T-helper 2 cell treated with Interferon-gamma antibody and Interleukin-4, amounts not matched to agents 5 μg/mL and 100 μg/mL, for 36 hours (primary cell): ENCODE data around the gene WDR41.

Experiments used
- DNase-seq: peaks from one replicate; pipeline ENCODE4 v3.0.0; 2021; ENCODE audit warnings: low spot score
- H3K27ac Mint-ChIP-seq: one replicate; pipeline ENCODE4 v1.8.0; 2021; ENCODE audit warnings: mild to moderate bottlenecking, mixed read lengths
- H3K27me3 Mint-ChIP-seq: one replicate; pipeline ENCODE4 v1.8.0; 2021; ENCODE audit warnings: low read depth, mixed read lengths
- H3K36me3 Mint-ChIP-seq: one replicate; pipeline ENCODE4 v1.8.0; 2021; ENCODE audit warnings: low read depth, mixed read lengths
- H3K4me1 Mint-ChIP-seq: one replicate; pipeline ENCODE4 v1.8.0; 2021; ENCODE audit warnings: low read depth, mixed read lengths
- H3K4me3 Mint-ChIP-seq: one replicate; pipeline ENCODE4 v1.8.0; 2022; ENCODE audit warnings: mild to moderate bottlenecking, moderate library complexity, mixed read lengths
- H3K9me3 Mint-ChIP-seq: one replicate; pipeline ENCODE4 v1.8.0; 2021; ENCODE audit warnings: mixed read lengths

Gene WDR41

DNA sequence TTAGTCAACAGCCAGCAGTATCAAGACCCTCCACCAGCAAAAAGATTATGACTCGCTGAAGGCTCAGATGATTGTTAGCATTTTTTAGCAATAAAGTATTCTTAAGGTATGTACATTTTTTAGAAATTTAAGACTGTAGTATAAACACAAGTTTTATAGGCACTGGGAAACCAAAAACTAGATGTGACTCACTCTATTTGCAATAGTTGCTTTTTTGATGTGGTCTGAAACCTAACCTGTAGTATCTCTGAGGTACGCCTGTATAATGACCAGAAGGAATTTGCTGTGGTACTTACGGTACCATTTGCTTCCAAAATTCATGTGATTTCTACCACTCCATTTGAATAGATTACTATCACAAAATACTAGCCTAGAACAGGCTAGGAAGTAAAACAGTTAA lies 60.8 kb downstream of the WDR41 start:
- Mint-ChIP-seq H3K9me3 (no peaks in the 10 kb centered on the region), H3K27me3 (no peaks in the 10 kb centered on the region), H3K4me3 (no peak overlapping the region), H3K36me3 (peaks cover 49% of the 10 kb centered on the region), H3K27ac (no peak overlapping the region), H3K4me1 (peaks cover 10% of the 10 kb centered on the region)
- DNase-seq = no peak

GRCh38 chr5:77430726-77431125 lies 61.4 kb downstream of the WDR41 start:
- Mint-ChIP-seq H3K27ac (no peak overlapping the region), H3K27me3 (no peaks in the 10 kb centered on the region), H3K36me3 (peaks cover 45% of the 10 kb centered on the region), H3K4me1 (peaks cover 10% of the 10 kb centered on the region), H3K4me3 (no peak overlapping the region), H3K9me3 (no peaks in the 10 kb centered on the region)
- DNase-seq = no peak

GRCh38 chr5:77428526-77428925 lies 63.6 kb downstream of the WDR41 start:
- H3K4me3 Mint-ChIP-seq = no peak overlapping the region
- DNase-seq = no peak
- H3K9me3 Mint-ChIP-seq = no peaks in the 10 kb centered on the region
- no peaks in the 10 kb centered on the region for H3K27me3 Mint-ChIP-seq
- peaks cover 15% of the 10 kb centered on the region for H3K4me1 Mint-ChIP-seq
- no peak overlapping the region for H3K27ac Mint-ChIP-seq
- H3K36me3 Mint-ChIP-seq = peaks cover 40% of the 10 kb centered on the region

DNA sequence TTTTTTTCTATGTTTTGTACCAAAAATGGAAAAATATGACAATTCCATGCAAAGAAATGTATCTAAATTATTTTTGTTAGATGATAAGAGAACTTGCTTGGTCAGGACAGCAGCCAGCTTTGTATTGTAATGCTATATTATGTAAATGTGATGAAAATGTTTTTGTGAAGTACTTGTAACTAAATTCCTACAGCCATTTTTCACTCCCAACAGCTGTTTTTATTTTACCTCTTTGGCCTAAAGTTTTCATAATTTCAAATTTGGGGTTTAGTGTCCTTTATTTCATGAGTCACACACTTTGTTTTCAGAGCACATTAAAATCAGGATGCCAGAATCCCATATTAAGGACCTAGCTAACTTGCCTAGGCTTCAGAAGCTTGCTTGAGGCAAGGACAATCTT lies 64.1 kb downstream of the WDR41 start:
- H3K4me3 Mint-ChIP-seq = no peak overlapping the region
- H3K27ac Mint-ChIP-seq = no peak overlapping the region
- peaks cover 18% of the 10 kb centered on the region for H3K4me1 Mint-ChIP-seq
- no peak for DNase-seq
- no peaks in the 10 kb centered on the region for H3K27me3 Mint-ChIP-seq
- no peaks in the 10 kb centered on the region for H3K9me3 Mint-ChIP-seq
- H3K36me3 Mint-ChIP-seq = peaks cover 40% of the 10 kb centered on the region

GRCh38 chr5:77426670-77427069 lies 65.4 kb downstream of the WDR41 start:
- H3K27me3 Mint-ChIP-seq = no peaks in the 10 kb centered on the region
- peaks cover 17% of the 10 kb centered on the region for H3K4me1 Mint-ChIP-seq
- no peaks in the 10 kb centered on the region for H3K9me3 Mint-ChIP-seq
- H3K27ac Mint-ChIP-seq = no peak overlapping the region
- DNase-seq = no peak
- no peak overlapping the region for H3K4me3 Mint-ChIP-seq
- H3K36me3 Mint-ChIP-seq = peaks cover 31% of the 10 kb centered on the region

GRCh38 chr5:77425998-77426659 lies 66.0 kb downstream of the WDR41 start:
- H3K4me3 Mint-ChIP-seq = no peak overlapping the region
- H3K36me3 Mint-ChIP-seq = peaks cover 29% of the 10 kb centered on the region
- H3K27ac Mint-ChIP-seq = no peak overlapping the region
- H3K4me1 Mint-ChIP-seq = peaks cover 11% of the 10 kb centered on the region
- no peaks in the 10 kb centered on the region for H3K27me3 Mint-ChIP-seq
- DNase-seq = no peak
- no peaks in the 10 kb centered on the region for H3K9me3 Mint-ChIP-seq

DNA sequence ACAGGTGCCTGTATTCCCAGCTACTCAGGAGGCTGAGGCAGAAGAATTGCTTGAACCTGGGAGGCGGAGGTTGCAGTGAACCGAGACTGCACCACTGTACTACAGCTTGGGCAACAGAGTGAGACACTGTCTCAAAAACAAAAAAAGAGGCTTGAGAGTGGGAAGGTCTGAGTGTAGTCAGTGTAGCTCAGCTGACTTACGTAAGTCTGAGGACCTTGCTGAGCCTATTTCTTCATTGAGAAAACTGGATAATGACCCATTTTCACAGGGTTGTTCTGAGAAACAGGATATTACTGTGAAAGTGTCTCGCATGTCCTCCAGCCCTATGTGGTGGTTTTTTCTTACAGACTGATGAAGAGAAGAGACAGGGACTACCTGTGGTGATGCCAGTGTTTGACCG lies 66.7 kb downstream of the WDR41 start:
- H3K27me3 Mint-ChIP-seq = no peaks in the 10 kb centered on the region
- peaks cover 10% of the 10 kb centered on the region for H3K4me1 Mint-ChIP-seq
- H3K4me3 Mint-ChIP-seq = no peak overlapping the region
- H3K27ac Mint-ChIP-seq = no peak overlapping the region
- peaks cover 23% of the 10 kb centered on the region for H3K36me3 Mint-ChIP-seq
- no peaks in the 10 kb centered on the region for H3K9me3 Mint-ChIP-seq
- DNase-seq = no peak

GRCh38 chr5:77424921-77425320 lies 67.2 kb downstream of the WDR41 start:
- H3K4me1 Mint-ChIP-seq = peaks cover 10% of the 10 kb centered on the region
- H3K27me3 Mint-ChIP-seq = no peaks in the 10 kb centered on the region
- H3K27ac Mint-ChIP-seq = no peak overlapping the region
- H3K9me3 Mint-ChIP-seq = no peaks in the 10 kb centered on the region
- peaks cover 19% of the 10 kb centered on the region for H3K36me3 Mint-ChIP-seq
- DNase-seq = no peak
- no peak overlapping the region for H3K4me3 Mint-ChIP-seq

DNA sequence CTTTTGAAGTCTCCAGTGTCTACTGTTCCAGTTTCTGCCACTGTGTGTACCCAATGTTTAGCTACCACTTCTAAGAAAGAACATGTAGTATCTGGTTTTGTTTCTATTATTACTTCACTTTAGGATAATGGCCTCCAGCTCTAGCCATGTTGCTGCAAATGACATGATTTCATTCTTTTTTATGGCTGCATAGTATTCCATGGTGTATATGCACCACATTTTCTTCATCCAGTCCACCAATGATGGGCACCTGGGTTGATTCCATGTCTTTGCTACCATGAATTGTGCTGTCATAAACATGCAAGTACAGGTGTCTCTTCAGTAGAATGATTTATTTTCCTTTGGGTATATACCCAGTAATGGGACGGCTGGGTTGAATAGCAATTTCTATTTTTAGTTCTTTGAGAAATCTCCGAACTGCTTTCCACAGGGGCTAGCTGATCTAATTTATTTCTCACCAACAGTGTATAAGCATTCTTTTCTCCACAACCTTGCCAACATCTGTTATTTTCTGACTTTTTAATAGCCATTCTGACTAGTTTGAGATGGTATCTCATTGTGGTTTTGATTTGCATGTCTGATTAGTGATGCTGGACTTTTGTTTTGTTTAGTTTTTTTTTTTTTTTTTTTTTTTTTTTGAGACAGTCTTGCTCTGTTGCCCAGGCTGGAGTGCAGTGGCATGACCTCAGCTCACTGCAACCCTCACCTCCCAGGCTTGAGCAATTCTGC lies 68.9 kb downstream of the WDR41 start:
- H3K4me3 Mint-ChIP-seq = no peak overlapping the region
- H3K4me1 Mint-ChIP-seq = peaks cover 11% of the 10 kb centered on the region
- no peak for DNase-seq
- H3K36me3 Mint-ChIP-seq = peaks cover 15% of the 10 kb centered on the region
- H3K27me3 Mint-ChIP-seq = no peaks in the 10 kb centered on the region
- H3K27ac Mint-ChIP-seq = no peak overlapping the region
- no peaks in the 10 kb centered on the region for H3K9me3 Mint-ChIP-seq

GRCh38 chr5:77420940-77421339 lies 71.2 kb downstream of the WDR41 start:
- Mint-ChIP-seq H3K9me3 (no peaks in the 10 kb centered on the region), H3K4me1 (peaks cover 11% of the 10 kb centered on the region), H3K4me3 (no peak overlapping the region), H3K27ac (no peak overlapping the region), H3K36me3 (peaks cover 13% of the 10 kb centered on the region), H3K27me3 (no peaks in the 10 kb centered on the region)
- DNase-seq = no peak

DNA sequence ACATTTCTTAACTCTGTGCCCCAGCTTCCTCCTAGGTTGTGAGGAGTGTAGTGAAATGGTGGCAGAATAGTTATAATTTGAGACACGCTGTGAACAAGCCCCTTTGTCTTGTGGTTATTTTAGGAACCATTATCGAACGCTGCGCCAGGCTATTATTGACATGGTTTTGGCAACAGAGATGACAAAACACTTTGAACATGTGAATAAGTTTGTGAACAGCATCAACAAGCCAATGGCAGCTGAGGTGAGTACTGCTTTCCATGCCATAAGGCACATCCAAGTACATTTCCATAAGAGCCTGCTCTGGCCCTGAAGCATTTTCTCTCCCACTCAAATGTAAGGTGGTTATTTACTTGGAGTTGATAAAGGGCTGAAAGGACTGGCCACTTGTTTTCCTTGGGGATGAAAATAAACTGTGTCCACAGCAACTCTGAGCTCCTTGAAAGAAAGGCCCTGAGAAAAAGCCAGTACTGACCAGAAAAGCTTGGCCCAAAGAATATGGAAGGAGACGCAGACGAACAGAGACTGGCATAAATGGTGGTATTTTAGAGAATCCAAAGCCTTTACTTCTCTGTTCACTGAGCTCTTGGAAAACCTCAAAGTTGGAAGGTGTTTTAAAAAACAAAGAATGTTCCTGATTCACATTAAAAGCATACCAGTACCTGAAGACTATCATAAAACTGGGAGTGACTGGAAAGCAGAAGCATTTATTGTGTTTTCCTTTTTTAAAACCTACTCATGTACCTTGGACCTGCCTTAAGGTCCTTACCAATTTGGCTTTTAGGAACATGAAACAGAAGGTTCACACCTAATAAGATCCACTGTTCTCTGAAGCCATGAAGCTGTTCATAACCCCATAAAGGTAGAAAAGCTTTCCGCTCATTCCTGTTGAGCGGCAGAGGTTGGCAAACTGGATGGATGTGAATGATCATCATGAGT lies 72.2 kb downstream of the WDR41 start:
- Mint-ChIP-seq H3K9me3 (no peaks in the 10 kb centered on the region), H3K4me1 (peaks cover 11% of the 10 kb centered on the region)

GRCh38 chr5:77418601-77419581 lies 73.2 kb downstream of the WDR41 start:
- no peak overlapping the region for H3K4me3 Mint-ChIP-seq
- H3K27me3 Mint-ChIP-seq = peaks cover 2% of the 10 kb centered on the region

More for the DNA sequence above, 72.2 kb downstream of the WDR41 start:
- Mint-ChIP-seq H3K27ac (no peak overlapping the region), H3K27me3 (no peaks in the 10 kb centered on the region), H3K36me3 (peaks cover 12% of the 10 kb centered on the region), H3K4me3 (no peak overlapping the region)
- DNase-seq = no peak

DNA sequence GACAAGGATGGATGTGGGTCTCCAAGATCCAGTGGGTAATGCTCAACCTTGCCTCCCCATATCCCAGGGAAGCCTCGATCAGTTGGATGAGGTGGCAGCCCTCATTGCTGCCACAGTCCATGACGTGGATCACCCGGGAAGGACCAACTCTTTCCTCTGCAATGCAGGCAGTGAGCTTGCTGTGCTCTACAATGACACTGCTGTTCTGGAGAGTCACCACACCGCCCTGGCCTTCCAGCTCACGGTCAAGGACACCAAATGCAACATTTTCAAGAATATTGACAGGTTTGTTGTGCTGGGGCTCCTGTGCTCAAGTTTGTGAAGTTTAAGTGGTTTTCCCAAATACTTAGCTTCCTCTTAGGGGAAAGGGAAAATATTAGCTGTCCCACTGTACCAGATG lies 74.0 kb downstream of the WDR41 start:
- no peaks in the 10 kb centered on the region for H3K9me3 Mint-ChIP-seq
- DNase-seq = no peak

More at GRCh38 chr5:77418601-77419581, 73.2 kb downstream of the WDR41 start:
- peaks cover 8% of the 10 kb centered on the region for H3K4me1 Mint-ChIP-seq
- no peaks in the 10 kb centered on the region for H3K9me3 Mint-ChIP-seq
- peaks cover 7% of the 10 kb centered on the region for H3K36me3 Mint-ChIP-seq
- no peak for DNase-seq
- no peak overlapping the region for H3K27ac Mint-ChIP-seq

More for the DNA sequence above, 74.0 kb downstream of the WDR41 start:
- Mint-ChIP-seq H3K4me1 (peaks cover 4% of the 10 kb centered on the region), H3K4me3 (no peak overlapping the region), H3K27ac (no peak overlapping the region), H3K36me3 (peaks cover 4% of the 10 kb centered on the region), H3K27me3 (peaks cover 2% of the 10 kb centered on the region)
